ENCODE measurements around the gene POFUT2.

DNA sequence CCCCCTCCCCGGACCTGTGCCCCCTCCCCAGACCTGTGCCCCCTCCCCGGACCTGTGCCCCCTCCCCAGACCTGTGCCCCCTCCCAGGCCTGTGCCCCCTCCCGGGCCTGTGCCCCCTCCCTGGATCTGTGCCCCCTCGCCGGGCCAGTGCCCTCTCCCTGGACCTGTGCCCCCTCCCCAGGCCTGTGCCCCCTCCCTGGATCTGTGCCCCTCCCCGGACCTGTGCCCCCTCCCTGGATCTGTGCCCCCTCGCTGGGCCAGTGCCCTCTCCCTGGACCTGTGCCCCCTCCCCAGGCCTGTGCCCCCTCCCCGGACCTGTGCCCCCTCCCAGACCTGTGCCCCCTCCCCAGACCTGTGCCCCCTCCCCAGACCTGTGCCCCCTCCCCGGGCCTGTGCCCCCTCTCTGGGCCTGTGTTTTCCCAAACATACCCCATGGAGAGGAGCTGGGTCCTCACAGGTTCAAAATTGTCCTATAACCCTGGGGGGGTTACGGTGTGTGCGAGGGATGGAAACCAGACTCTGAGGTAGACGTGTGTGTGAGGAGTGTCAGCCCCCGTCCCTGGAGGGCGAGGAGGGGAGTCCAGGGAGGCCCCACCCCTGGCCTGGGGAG lies 47.6 kb upstream of the POFUT2 start:
- TF ChIP-seq POLR2A (IDR thresholded peaks at IDR 0.05) = no peak
- TF ChIP-seq, protein P1, sequence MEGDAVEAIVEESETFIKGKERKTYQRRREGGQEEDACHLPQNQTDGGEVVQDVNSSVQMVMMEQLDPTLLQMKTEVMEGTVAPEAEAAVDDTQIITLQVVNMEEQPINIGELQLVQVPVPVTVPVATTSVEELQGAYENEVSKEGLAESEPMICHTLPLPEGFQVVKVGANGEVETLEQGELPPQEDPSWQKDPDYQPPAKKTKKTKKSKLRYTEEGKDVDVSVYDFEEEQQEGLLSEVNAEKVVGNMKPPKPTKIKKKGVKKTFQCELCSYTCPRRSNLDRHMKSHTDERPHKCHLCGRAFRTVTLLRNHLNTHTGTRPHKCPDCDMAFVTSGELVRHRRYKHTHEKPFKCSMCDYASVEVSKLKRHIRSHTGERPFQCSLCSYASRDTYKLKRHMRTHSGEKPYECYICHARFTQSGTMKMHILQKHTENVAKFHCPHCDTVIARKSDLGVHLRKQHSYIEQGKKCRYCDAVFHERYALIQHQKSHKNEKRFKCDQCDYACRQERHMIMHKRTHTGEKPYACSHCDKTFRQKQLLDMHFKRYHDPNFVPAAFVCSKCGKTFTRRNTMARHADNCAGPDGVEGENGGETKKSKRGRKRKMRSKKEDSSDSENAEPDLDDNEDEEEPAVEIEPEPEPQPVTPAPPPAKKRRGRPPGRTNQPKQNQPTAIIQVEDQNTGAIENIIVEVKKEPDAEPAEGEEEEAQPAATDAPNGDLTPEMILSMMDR (IDR thresholded peaks at IDR 0.05) = no peak
